NCI-H2227 treated with DMSO at 0.1 percent for 48 hours (cell line): ENCODE data around the gene KCNAB2.

Source experiments
- DNase-seq: peaks from one replicate; lab custom pipeline; 2025; lab: John Stamatoyannopoulos, UW

KCNAB2 gene

DNA sequence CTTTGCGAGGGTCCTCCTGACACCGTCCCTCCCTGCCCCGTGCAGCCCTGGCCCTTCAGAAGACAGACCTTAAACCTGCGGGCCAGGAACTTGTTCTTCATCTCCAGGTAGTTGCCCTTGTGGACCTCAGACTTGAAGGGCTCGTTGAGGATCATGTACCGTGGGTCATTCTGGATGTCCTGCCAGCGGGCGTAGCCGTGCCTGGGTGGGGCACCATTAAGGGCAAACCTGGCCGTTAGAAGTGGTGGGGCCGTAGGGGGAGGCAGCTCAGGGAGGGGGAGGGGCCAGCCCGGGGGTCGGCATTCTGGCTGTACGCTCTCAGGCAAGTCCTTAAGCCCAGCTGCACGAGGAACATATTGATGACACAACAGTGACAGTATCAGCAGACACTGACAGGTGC, 64.6 kb downstream of the KCNAB2 start:
- no peak for DNase-seq

DNA sequence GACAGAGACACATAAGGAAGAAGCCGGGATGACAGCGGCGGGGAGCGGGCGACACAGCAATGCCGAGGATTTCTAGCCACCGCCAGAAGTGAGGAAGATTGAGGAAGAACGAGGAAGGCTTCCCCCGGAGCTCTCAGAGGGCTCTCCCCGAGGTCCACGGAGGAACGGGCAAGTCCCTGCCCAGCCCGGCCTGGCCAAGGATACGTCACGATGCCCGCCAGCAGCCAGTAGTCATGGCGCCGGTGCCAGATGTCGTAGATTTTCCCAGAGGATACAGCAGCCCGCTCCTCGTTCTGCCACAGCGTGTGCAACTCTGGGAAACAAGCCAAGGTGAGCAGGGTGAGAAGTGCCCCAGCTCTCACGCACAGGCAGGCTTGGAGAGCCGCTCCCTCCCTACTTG, 65.9 kb downstream of the KCNAB2 start:
- no peak for DNase-seq

GRCh38 chr1:6111991-6112689, 66.5 kb downstream of the KCNAB2 start:
- DNase-seq: no peak

DNA sequence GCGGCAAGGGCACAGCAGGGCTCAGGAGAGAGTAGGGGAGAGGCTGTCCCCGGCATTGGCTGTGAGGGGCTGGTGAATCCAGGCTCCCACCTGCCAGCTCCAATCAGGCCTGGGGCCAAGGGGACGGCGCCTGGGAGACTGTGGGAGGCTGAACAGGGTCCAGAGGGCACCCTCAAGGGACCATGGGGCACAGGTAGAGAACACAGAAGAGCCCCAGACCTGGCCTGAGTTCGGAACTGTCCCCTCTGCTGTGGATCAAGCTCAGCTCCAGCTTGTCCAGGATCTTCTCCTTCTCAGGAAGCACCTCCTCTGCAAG, 67.0 kb downstream of the KCNAB2 start:
- DNase-seq: no peak

DNA sequence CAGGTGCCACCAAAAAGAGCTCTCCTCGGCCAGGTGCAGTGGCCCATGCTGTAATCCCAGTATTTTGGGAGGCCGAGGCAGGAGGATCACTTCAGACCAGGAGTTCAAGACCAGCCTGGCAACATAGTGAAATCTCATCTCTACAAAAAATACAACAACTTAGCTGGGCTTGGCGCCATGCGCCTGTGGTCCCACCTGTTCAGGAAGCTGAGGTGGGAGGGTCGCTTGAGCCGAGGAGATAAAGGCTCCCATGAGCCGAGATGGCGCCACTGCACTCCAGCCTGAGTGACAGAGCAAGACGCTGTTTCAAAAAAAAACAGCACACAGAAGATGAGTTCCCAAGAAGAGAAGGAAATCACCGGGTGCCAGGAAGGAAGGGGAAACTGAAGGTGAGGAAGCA, 67.4 kb downstream of the KCNAB2 start:
- no peak for DNase-seq

- no peak for DNase-seq
Measured at GRCh38 chr1:6113745-6114144, 68.1 kb downstream of the KCNAB2 start.

GRCh38 chr1:6116137-6116536, 70.4 kb downstream of the KCNAB2 start:
- no peak for DNase-seq

- no peak for DNase-seq
Measured at GRCh38 chr1:6117064-6117463, 71.4 kb downstream of the KCNAB2 start.

DNA sequence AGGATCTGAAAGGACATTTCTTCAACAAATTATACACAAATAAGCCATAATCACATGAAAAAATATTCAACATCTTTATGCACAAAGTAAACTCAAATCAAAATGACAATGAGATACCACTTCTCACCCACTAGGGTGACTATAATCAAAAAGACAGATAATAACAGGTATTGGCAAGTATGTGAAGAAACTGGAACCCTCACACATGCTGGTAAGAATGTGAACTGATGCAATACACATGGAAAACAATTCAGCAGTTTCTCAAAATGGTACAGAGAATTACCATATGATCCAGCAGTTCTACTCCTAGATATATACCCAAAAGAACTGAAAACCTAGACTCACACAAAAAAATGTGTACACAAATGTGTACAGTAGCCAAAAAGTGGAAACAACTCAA, 71.9 kb downstream of the KCNAB2 start:
- DNase-seq: no peak

DNA sequence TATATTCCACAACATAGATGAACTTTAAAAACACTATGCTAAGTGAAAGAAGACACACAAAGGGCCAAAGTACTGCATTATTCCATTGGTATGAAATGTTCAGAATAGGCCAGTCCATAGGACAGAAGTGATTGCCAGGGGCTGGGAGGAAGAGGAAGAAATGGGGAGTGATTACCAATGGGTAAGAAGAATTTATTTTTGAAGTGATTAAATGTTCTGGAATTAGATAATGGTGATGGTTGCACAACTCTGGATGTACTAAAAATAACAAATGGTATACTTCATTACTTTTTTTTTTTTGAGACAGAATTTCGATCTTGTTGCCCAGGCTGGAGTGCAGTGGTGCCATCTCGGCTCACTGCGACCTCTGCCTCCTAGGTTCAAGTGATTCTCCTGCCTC, 72.7 kb downstream of the KCNAB2 start:
- DNase-seq: no peak

- DNase-seq: no peak
Measured at GRCh38 chr1:6121021-6121421, 75.3 kb downstream of the KCNAB2 start.

- DNase-seq: no peak
Measured at GRCh38 chr1:6121651-6122370, 76.1 kb downstream of the KCNAB2 start.

GRCh38 chr1:6123083-6123482, 77.4 kb downstream of the KCNAB2 start:
- DNase-seq: no peak

- no peak for DNase-seq
Measured at GRCh38 chr1:6123816-6124215, 78.1 kb downstream of the KCNAB2 start.

GRCh38 chr1:6124341-6124740, 78.7 kb downstream of the KCNAB2 start:
- no peak for DNase-seq

DNA sequence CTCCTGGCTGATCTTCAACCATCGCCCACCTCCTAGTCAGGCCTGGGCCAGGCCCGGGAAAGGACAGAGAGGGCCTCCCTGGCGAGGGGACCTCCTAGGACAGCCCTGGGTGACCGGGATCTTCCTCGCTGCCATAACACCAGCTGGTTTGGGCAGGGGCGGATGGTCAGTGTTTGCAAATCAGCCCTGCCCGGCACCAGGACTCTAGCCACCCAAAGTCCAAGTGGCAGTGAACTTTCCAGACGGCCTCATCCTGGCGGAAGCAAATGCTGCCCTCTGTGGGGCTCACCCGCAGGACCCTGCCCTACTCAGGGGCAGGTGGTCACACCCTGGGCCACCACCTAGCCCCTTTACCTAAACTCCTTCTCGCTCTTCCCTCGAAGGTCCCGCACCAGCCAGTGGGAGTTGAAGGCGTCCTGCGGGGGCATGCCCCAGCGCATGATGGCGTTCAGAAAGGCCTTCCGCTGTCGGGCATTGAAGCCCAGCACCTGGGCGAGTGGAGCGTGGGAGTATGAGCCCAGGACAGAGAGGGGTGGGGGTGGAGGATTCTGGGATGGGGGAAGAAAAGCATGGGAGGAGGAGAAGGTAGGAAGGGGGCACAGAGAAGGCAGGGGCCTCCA, 79.2 kb downstream of the KCNAB2 start:
- DNase-seq: no peak

GRCh38 chr1:6125366-6125765, 79.7 kb downstream of the KCNAB2 start:
- no peak for DNase-seq

GRCh38 chr1:6126028-6126427, 80.3 kb downstream of the KCNAB2 start:
- DNase-seq: no peak

DNA sequence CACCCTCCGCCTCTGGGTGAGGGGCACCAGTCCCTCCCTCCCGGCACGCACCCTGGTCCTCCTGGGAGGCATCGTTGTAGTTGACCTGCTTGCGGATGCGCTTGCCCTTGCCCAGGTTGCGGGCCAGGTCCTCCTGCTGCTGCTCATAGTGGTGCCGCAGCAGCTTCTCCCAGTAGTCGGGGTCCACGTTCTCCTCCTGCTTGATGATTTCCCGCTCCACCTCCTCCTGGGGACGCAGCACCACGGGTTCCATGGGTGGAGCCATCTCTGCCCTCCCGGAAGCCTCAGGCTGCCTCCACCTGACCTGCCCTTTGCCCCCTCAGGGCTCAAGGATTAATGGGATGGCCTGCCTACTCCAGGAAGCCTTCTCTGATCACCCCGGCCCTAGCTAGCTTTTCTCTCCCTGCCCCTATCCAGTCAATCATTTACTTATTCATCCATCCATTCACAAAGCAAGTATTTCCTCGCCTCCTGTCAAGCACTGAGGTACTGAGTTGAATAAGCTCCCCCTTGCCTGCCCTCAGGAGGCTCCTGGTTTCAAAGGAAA, 80.9 kb downstream of the KCNAB2 start:
- no peak for DNase-seq

DNA sequence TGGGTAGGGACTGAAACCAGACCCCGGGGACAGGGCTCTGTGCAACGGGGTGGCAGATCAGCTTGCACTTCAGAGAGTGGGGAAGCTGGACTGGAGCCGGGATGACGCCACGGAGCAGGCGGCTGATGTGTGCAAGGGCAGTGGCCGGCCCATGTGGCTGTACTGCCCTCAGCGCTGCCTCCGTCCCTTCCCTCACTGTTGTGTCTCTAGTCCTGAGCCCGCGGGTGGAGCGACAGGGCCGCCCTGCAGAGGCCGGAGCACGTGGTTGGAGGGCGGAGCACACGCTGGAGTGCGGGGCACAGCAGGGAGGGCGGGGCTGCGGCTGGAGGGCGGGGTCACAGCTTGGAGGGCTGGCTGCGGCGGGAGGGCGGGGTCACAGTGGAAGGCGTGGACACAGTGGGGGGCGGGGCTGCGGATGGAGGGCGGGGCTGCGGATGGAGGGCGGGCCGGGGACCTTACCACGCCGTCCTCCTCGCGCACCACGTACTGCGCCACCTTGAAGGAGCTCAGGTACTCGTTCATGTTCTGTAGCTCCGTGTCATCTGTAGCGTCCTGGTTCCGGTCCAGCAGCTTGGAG, 82.0 kb downstream of the KCNAB2 start:
- no peak for DNase-seq

- DNase-seq: no peak
Measured at GRCh38 chr1:6128276-6129081, 82.8 kb downstream of the KCNAB2 start.

DNA sequence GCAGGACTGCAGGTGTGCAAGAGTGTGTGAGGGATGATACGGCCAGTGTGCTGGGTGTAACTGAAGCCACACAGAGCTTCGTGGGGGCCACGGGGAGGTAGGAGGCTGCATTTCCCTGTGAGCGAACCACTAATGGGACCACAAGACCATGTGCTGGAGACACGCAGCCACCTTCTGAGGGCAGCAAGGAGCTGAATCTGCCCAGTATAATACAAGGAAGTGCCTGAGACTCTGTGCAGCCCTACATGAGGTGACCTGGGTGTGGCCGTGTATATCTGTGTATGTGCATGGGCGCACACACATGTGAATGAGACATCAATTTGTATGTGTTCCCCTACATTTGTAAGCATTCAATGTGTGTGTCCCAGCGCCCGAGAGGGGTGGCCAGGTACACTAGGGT, 83.6 kb downstream of the KCNAB2 start:
- no peak for DNase-seq
